SHP77 treated with DMSO at 0.1 percent for 48 hours (cell line): ENCODE results near the gene INSYN2B.

Source experiments
- DNase-seq: peaks from one replicate; lab custom pipeline; 2025; lab: John Stamatoyannopoulos, UW

Gene INSYN2B

GRCh38 chr5:169933127-169933526, 47.2 kb downstream of the INSYN2B start:
- DNase-seq, result no peak

- no peak for DNase-seq
Observed at GRCh38 chr5:169923988-169924387, 56.3 kb downstream of the INSYN2B start.

GRCh38 chr5:169922474-169922873, 57.8 kb downstream of the INSYN2B start:
- no peak for DNase-seq

- no peak for DNase-seq
Observed at GRCh38 chr5:169921949-169922348, 58.3 kb downstream of the INSYN2B start.

- DNase-seq, result no peak
Observed at GRCh38 chr5:169921384-169921783, 58.9 kb downstream of the INSYN2B start.

GRCh38 chr5:169920474-169920873, 59.8 kb downstream of the INSYN2B start:
- no peak for DNase-seq

- no peak for DNase-seq
Observed at GRCh38 chr5:169918228-169918627, 62.1 kb downstream of the INSYN2B start.

GRCh38 chr5:169917500-169917899, 62.8 kb downstream of the INSYN2B start:
- DNase-seq, result no peak

- DNase-seq, result no peak
Observed at GRCh38 chr5:169914766-169915165, 65.5 kb downstream of the INSYN2B start.

- DNase-seq, result no peak
Observed at GRCh38 chr5:169913479-169913878, 66.8 kb downstream of the INSYN2B start.

- DNase-seq, result no peak
Observed at GRCh38 chr5:169911448-169912212, 68.7 kb downstream of the INSYN2B start.

- no peak for DNase-seq
Observed at GRCh38 chr5:169910393-169910792, 69.9 kb downstream of the INSYN2B start.

GRCh38 chr5:169909945-169910344, 70.3 kb downstream of the INSYN2B start:
- DNase-seq, result no peak

GRCh38 chr5:169908864-169909263, 71.4 kb downstream of the INSYN2B start:
- DNase-seq, result no peak

GRCh38 chr5:169906745-169907649, 73.3 kb downstream of the INSYN2B start:
- DNase-seq, result no peak

GRCh38 chr5:169905017-169905416, 75.3 kb downstream of the INSYN2B start:
- no peak for DNase-seq

- DNase-seq, result no peak
Observed at GRCh38 chr5:169904508-169904907, 75.8 kb downstream of the INSYN2B start.

GRCh38 chr5:169904059-169904458, 76.2 kb downstream of the INSYN2B start:
- DNase-seq, result no peak

- DNase-seq, result no peak
Observed at GRCh38 chr5:169901896-169902295, 78.4 kb downstream of the INSYN2B start.

GRCh38 chr5:169897481-169897880, 82.8 kb downstream of the INSYN2B start:
- DNase-seq, result no peak

GRCh38 chr5:169895926-169896325, 84.4 kb downstream of the INSYN2B start:
- DNase-seq, result no peak

GRCh38 chr5:169893571-169893970, 86.7 kb downstream of the INSYN2B start:
- no peak for DNase-seq

- no peak for DNase-seq
Observed at GRCh38 chr5:169893010-169893409, 87.3 kb downstream of the INSYN2B start.
